ENCODE measurements around the gene TSC22D4.
A peak's percentile ranks its signal among the peaks of the same experiment; 100 is the strongest.

The TSC22D4 gene

GRCh38 chr7:100428199-100428966 lies 50.6 kb downstream of the TSC22D4 start, which contains the start of gene ZCWPW1:
Gene ZCWPW1 (minus strand): TSS chr7:100428703. CDS start chr7:100420649, 8,054 bp downstream.
- DNase-seq (ENCODE audit: low spot score): peak; percentile 92

DNA sequence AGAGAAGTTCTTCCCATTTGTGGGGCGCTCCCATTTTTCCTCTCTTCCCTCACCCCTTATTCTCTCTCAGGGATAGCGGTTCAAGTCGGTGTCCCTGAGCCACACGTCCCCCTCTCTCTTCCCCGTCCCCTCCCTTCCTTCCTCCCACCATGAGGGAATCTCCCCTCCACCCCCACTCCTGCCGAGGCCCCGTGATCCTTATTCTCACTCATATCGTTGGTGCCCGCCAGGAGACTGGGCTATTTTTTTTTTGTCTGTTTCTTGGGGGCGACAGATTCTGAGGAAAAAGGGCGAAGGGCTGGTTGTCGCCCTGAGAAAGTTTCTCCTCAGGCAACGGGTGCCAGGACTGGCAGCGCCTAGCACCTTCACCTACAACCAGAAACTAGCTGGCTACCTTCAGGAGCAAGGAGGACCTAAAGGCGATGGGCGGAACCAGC lies 51.2 kb downstream of the TSC22D4 start:
- DNase-seq (ENCODE audit: low spot score): no peak

GRCh38 chr7:100426516-100426915 lies 52.5 kb downstream of the TSC22D4 start:
- no peak for DNase-seq (ENCODE audit: low spot score)

DNA sequence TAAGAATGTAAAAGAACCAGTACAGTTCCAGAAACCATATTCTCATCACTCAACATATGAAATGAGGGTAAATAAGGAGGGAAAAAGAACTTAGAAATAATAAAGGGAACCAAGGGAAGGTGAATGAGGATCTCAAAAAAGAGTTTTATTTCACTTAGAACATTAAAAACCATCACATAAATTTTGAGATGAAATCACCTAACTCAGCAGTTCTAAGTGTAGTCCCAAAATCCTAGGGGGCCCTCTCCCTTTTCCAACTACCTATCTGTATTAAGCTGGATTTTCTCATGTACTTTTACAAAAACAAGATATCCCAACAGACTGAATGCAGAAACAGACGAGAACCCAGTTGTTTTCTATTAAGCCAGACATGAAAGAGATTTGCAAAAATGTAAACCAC lies 53.7 kb downstream of the TSC22D4 start:
- DNase-seq (ENCODE audit: low spot score): no peak

DNA sequence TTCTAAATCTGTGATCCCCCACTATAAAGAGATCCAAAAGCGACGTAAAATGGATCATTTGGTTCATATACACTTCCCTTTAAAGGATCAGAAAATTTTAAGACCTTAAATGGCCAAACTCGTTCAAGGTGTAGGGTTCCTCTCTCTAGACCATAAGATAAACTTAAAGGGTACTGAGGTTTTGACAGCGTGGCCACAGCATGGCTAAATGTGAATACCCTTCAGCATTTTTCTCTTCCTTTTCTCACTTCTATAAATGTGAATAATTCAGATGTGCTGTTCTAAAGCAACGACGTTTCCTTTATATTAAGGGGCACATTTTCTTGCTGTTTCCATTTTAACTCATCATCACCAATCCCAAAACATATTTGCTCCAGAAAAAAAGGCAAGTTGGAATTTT lies 55.7 kb downstream of the TSC22D4 start:
- DNase-seq (ENCODE audit: low spot score): no peak

DNA sequence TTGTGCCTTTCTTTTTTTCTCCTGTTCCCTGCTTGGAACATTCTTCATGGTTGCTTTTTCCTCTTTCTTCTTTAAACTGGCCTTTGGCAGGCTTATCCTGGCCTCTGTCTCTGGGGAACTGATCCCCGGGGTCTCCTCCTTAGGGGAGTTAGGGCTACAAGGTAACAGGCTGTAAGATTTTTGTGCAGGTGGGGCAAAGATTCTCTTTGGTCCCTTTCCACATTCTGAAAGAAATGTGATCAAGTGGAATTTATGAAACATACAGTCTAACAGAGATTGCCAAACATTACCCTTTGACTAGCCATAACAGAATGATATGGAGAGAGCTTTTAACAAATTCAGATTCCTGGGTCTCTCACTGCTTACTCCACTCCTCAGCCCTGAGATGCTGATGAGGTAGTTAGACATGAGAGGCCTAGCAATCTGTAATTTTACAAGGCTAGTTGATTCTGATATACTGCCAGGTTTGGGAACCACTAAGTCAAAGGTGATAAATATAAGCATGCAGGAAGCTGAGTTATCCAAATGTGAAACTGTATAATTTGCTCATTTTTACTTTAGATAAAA lies 59.3 kb downstream of the TSC22D4 start:
- no peak for DNase-seq (ENCODE audit: low spot score)

GRCh38 chr7:100418930-100419659 lies 59.9 kb downstream of the TSC22D4 start:
- no peak for DNase-seq (ENCODE audit: low spot score)
